ENCODE results near the gene CCDC190.

CCDC190 gene

GRCh38 chr1:162849711-162850110 is 11.3 kb downstream of the CCDC190 start:
- no peaks in the 10 kb centered on the region for H3F3A ChIP-seq (ENCODE audit: low read depth)

GRCh38 chr1:162847839-162848453 is 13.0 kb downstream of the CCDC190 start:
- Histone ChIP-seq H2AFZ (ENCODE audit: low read length) (peak overlapping the region; percentile 22; the same call in 1 of the 2 replicates), H3K4me1 (ENCODE audit: insufficient read depth, low read length, poor library complexity, severe bottlenecking) (no peaks in the 10 kb centered on the region), H3K9me3 (ENCODE audit: insufficient read depth, low read depth, low read length) (no peaks in the 10 kb centered on the region), H3K9ac (ENCODE audit: low read depth, low read length, poor library complexity, severe bottlenecking) (no peak overlapping the region), H3K9me2 (replicated peaks; ENCODE audit: low read depth, low read length) (no peaks in the 10 kb centered on the region), H4K20me1 (ENCODE audit: insufficient read depth, low read length, poor library complexity, severe bottlenecking) (no peaks in the 10 kb centered on the region), H3K4me3 (ENCODE audit: low read length, poor library complexity, severe bottlenecking) (no peak overlapping the region), H3F3A (ENCODE audit: low read depth) (no peaks in the 10 kb centered on the region), H3K4me2 (ENCODE audit: low read depth, low read length, poor library complexity, severe bottlenecking) (no peak overlapping the region), H3K79me2 (ENCODE audit: insufficient read depth, low read length) (no peaks in the 10 kb centered on the region), H3K36me3 (ENCODE audit: insufficient read depth, low read length) (no peaks in the 10 kb centered on the region), H3K27me3 (ENCODE audit: insufficient read depth, low read length, poor library complexity, severe bottlenecking) (no peaks in the 10 kb centered on the region)
- peak; percentile 94 for TF ChIP-seq CTCF (conservative IDR thresholded peaks at IDR 0.05; ENCODE audit: low read length)
- TF ChIP-seq EZH2phosphoT487 (IDR thresholded peaks at IDR 0.05; ENCODE audit: borderline replicate concordance) = no peak

More at GRCh38 chr1:162849711-162850110, 11.3 kb downstream of the CCDC190 start:
- Histone ChIP-seq H3K36me3 (ENCODE audit: insufficient read depth, low read length) (no peaks in the 10 kb centered on the region), H2AFZ (ENCODE audit: low read length) (no peak overlapping the region), H3K9ac (ENCODE audit: low read depth, low read length, poor library complexity, severe bottlenecking) (no peak overlapping the region), H3K27me3 (ENCODE audit: insufficient read depth, low read length, poor library complexity, severe bottlenecking) (no peaks in the 10 kb centered on the region), H3K9me2 (replicated peaks; ENCODE audit: low read depth, low read length) (no peaks in the 10 kb centered on the region), H4K20me1 (ENCODE audit: insufficient read depth, low read length, poor library complexity, severe bottlenecking) (no peaks in the 10 kb centered on the region), H3K79me2 (ENCODE audit: insufficient read depth, low read length) (no peaks in the 10 kb centered on the region), H3K9me3 (ENCODE audit: insufficient read depth, low read depth, low read length) (no peaks in the 10 kb centered on the region), H3K4me1 (ENCODE audit: insufficient read depth, low read length, poor library complexity, severe bottlenecking) (no peaks in the 10 kb centered on the region), H3K4me2 (ENCODE audit: low read depth, low read length, poor library complexity, severe bottlenecking) (no peak overlapping the region), H3K4me3 (ENCODE audit: low read length, poor library complexity, severe bottlenecking) (no peak overlapping the region)
- TF ChIP-seq EZH2phosphoT487 (IDR thresholded peaks at IDR 0.05; ENCODE audit: borderline replicate concordance) (no peak), CTCF (conservative IDR thresholded peaks at IDR 0.05; ENCODE audit: low read length) (no peak)

GRCh38 chr1:162846256-162847212 is 14.4 kb downstream of the CCDC190 start:
- Histone ChIP-seq H3K4me1 (ENCODE audit: insufficient read depth, low read length, poor library complexity, severe bottlenecking) (no peaks in the 10 kb centered on the region), H2AFZ (ENCODE audit: low read length) (no peak overlapping the region), H3K36me3 (ENCODE audit: insufficient read depth, low read length) (no peaks in the 10 kb centered on the region), H3K79me2 (ENCODE audit: insufficient read depth, low read length) (no peaks in the 10 kb centered on the region), H4K20me1 (ENCODE audit: insufficient read depth, low read length, poor library complexity, severe bottlenecking) (no peaks in the 10 kb centered on the region), H3K9me2 (replicated peaks; ENCODE audit: low read depth, low read length) (no peaks in the 10 kb centered on the region), H3F3A (ENCODE audit: low read depth) (no peaks in the 10 kb centered on the region), H3K9ac (ENCODE audit: low read depth, low read length, poor library complexity, severe bottlenecking) (no peak overlapping the region), H3K4me3 (ENCODE audit: low read length, poor library complexity, severe bottlenecking) (no peak overlapping the region), H3K9me3 (ENCODE audit: insufficient read depth, low read depth, low read length) (no peaks in the 10 kb centered on the region), H3K27me3 (ENCODE audit: insufficient read depth, low read length, poor library complexity, severe bottlenecking) (no peaks in the 10 kb centered on the region), H3K4me2 (ENCODE audit: low read depth, low read length, poor library complexity, severe bottlenecking) (no peak overlapping the region)
- no peak for TF ChIP-seq CTCF (conservative IDR thresholded peaks at IDR 0.05; ENCODE audit: low read length)
- TF ChIP-seq EZH2phosphoT487 (IDR thresholded peaks at IDR 0.05; ENCODE audit: borderline replicate concordance) = no peak
